ENCODE results near the gene CCDC178.

Gene CCDC178

DNA sequence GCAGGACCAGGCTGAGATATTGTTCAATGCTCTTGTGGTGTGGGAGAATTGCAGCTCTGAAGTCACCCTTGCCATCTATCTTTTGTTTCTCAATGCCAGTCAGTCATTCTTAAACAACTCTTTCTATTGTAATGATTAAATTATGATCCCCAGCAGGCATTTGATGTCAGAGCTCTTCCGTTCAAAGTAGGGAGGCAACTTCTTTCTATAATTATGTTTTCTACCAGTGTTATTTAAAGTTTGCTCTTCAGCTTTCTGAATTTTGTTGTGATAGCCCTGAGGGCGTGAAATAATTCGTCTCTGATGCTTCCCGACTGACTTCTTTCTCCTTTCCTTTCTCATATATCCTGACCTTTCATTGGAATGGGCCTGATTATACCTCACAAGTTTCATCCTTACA is 506.3 kb downstream of the CCDC178 start:
- 92% methylated on average over 4 of the region's 4 CpGs for WGBS (ENCODE audit: insufficient coverage)
- no peaks in the 10 kb centered on the region for H3K36me3 ChIP-seq (ENCODE audit: control insufficient read depth in 4 of 4, insufficient read depth in 4 of 4, low read length in 3 of 4)
- POLR2A ChIA-PET, result no interaction called here
- CTCF ChIA-PET, result no interaction called here
- no peak for DNase-seq
- H3K4me1 ChIP-seq (ENCODE audit: control extremely low read depth in 1 of 4, control insufficient read depth in 4 of 4, insufficient read depth in 4 of 4, low read length in 3 of 4), result no peaks in the 10 kb centered on the region
- no peaks in the 10 kb centered on the region for H3K9me3 ChIP-seq (ENCODE audit: control extremely low read depth in 1 of 5, control insufficient read depth in 4 of 5, insufficient read depth in 2 of 5, low read depth in 1 of 5, low read length in 4 of 5)
- H3K27ac ChIP-seq (ENCODE audit: insufficient read depth in 1 of 2, low read depth in 1 of 2, low read length in 2 of 2, poor library complexity in 1 of 2, severe bottlenecking in 2 of 2), result no peak overlapping the region
- no peak overlapping the region for H3K4me3 ChIP-seq (ENCODE audit: control insufficient read depth in 1 of 7, extremely low read depth in 1 of 7, insufficient read depth in 4 of 7, low read depth in 2 of 7, low read length in 6 of 7)
- peaks cover 3 to 24% (median 10%) of the 10 kb centered on the region in 5 experiments for H3K27me3 ChIP-seq (replicated peaks in 2 of 5; ENCODE audit: control insufficient read depth in 4 of 5, insufficient read depth in 5 of 5, low read length in 4 of 5)

- Histone ChIP-seq H3K27me3 (replicated peaks in 2 of 5; ENCODE audit: control insufficient read depth in 4 of 5, insufficient read depth in 5 of 5, low read length in 4 of 5) (peaks cover 3 to 38% (median 13%) of the 10 kb centered on the region in 5 experiments), H3K9me3 (ENCODE audit: control extremely low read depth in 1 of 5, control insufficient read depth in 4 of 5, insufficient read depth in 2 of 5, low read depth in 1 of 5, low read length in 4 of 5) (no peaks in the 10 kb centered on the region), H3K36me3 (ENCODE audit: control insufficient read depth in 4 of 4, insufficient read depth in 4 of 4, low read length in 3 of 4) (no peaks in the 10 kb centered on the region), H3K27ac (ENCODE audit: insufficient read depth in 1 of 2, low read depth in 1 of 2, low read length in 2 of 2, poor library complexity in 1 of 2, severe bottlenecking in 2 of 2) (no peak overlapping the region), H3K4me1 (ENCODE audit: control extremely low read depth in 1 of 4, control insufficient read depth in 4 of 4, insufficient read depth in 4 of 4, low read length in 3 of 4) (no peaks in the 10 kb centered on the region), H3K4me3 (ENCODE audit: control insufficient read depth in 1 of 7, extremely low read depth in 1 of 7, insufficient read depth in 4 of 7, low read depth in 2 of 7, low read length in 6 of 7) (no peak overlapping the region)
- WGBS (ENCODE audit: insufficient coverage), result 0% methylated on average over 1 of the region's 6 CpGs
- CTCF ChIA-PET, result interaction anchor here (1.0 kb wide), 1 partner anchor 20 kb away, joined by 3 read pairs; no protein-coding TSS in a partner anchor
- POLR2A ChIA-PET, result no interaction called here
- peak; percentile 36 to 63 (median 61) for DNase-seq
Observed at GRCh38 chr18:32930695-32931301, 509.7 kb downstream of the CCDC178 start.

GRCh38 chr18:32929213-32929612 is 511.3 kb downstream of the CCDC178 start:
- ChIA-PET CTCF (no interaction called here), POLR2A (no interaction called here)
- Histone ChIP-seq H3K27me3 (replicated peaks in 2 of 5; ENCODE audit: control insufficient read depth in 4 of 5, insufficient read depth in 5 of 5, low read length in 4 of 5) (peaks cover 0 to 49% (median 15%) of the 10 kb centered on the region in 5 experiments), H3K9me3 (ENCODE audit: control extremely low read depth in 1 of 5, control insufficient read depth in 4 of 5, insufficient read depth in 2 of 5, low read depth in 1 of 5, low read length in 4 of 5) (no peaks in the 10 kb centered on the region), H3K27ac (ENCODE audit: insufficient read depth in 1 of 2, low read depth in 1 of 2, low read length in 2 of 2, poor library complexity in 1 of 2, severe bottlenecking in 2 of 2) (no peak overlapping the region), H3K4me3 (ENCODE audit: control insufficient read depth in 1 of 7, extremely low read depth in 1 of 7, insufficient read depth in 4 of 7, low read depth in 2 of 7, low read length in 6 of 7) (no peak overlapping the region), H3K36me3 (ENCODE audit: control insufficient read depth in 4 of 4, insufficient read depth in 4 of 4, low read length in 3 of 4) (no peaks in the 10 kb centered on the region), H3K4me1 (ENCODE audit: control extremely low read depth in 1 of 4, control insufficient read depth in 4 of 4, insufficient read depth in 4 of 4, low read length in 3 of 4) (no peaks in the 10 kb centered on the region)
- no peak for DNase-seq
- WGBS (ENCODE audit: insufficient coverage), result 83% methylated on average over 4 of the region's 6 CpGs

DNA sequence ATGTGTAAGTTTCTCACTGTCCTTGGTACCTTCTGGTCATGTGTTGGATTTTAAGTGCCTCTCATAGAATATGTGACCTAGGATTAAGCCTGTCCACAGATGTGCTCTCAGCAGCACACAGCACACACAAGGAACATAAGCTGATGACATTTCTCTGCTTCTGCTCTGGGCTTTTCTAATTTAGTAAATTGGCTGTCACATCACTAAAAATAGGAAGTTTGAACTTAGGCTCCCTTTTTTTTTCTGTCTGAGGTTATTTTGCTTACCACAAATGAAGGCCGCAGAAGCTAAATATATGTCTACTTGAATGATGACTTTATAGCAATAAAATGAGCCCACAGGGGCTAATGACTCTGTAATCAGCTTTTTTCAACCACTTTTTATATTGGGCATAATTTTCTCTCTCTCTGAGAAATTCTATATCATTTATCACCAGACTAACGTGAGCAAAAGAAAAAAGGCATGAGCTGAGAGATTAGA is 517.5 kb downstream of the CCDC178 start:
- ChIA-PET CTCF (interaction anchor here (1.1 kb wide), 1 partner anchor 12 kb away, joined by 3 read pairs; no protein-coding TSS in a partner anchor), POLR2A (no interaction called here)
- DNase-seq, result peak; percentile 64 to 91 (median 91)
- Histone ChIP-seq H3K9me3 (ENCODE audit: control extremely low read depth in 1 of 5, control insufficient read depth in 4 of 5, insufficient read depth in 2 of 5, low read depth in 1 of 5, low read length in 4 of 5) (no peaks in the 10 kb centered on the region), H3K4me3 (ENCODE audit: control insufficient read depth in 1 of 7, extremely low read depth in 1 of 7, insufficient read depth in 4 of 7, low read depth in 2 of 7, low read length in 6 of 7) (no peak overlapping the region), H3K27ac (ENCODE audit: insufficient read depth in 1 of 2, low read depth in 1 of 2, low read length in 2 of 2, poor library complexity in 1 of 2, severe bottlenecking in 2 of 2) (no peak overlapping the region), H3K36me3 (ENCODE audit: control insufficient read depth in 4 of 4, insufficient read depth in 4 of 4, low read length in 3 of 4) (no peaks in the 10 kb centered on the region), H3K27me3 (replicated peaks in 2 of 5; ENCODE audit: control insufficient read depth in 4 of 5, insufficient read depth in 5 of 5, low read length in 4 of 5) (peaks cover 2 to 58% (median 9%) of the 10 kb centered on the region in 5 experiments), H3K4me1 (ENCODE audit: control extremely low read depth in 1 of 4, control insufficient read depth in 4 of 4, insufficient read depth in 4 of 4, low read length in 3 of 4) (peaks cover 9 to 12% (median 10%) of the 10 kb centered on the region in 4 experiments)
- no CpG with 5 or more reads among the region's 2 CpGs for WGBS (ENCODE audit: insufficient coverage)

GRCh38 chr18:32920796-32921787 is 519.4 kb downstream of the CCDC178 start:
- peaks cover 9 to 12% (median 10%) of the 10 kb centered on the region in 4 experiments for H3K4me1 ChIP-seq (ENCODE audit: control extremely low read depth in 1 of 4, control insufficient read depth in 4 of 4, insufficient read depth in 4 of 4, low read length in 3 of 4)
- no peaks in the 10 kb centered on the region for H3K36me3 ChIP-seq (ENCODE audit: control insufficient read depth in 4 of 4, insufficient read depth in 4 of 4, low read length in 3 of 4)
- ChIA-PET CTCF (no interaction called here), POLR2A (no interaction called here)
- DNase-seq, result peak; percentile 15 to 68 (median 60)
- 83% methylated on average over 3 of the region's 8 CpGs for WGBS (ENCODE audit: insufficient coverage)
- H3K4me3 ChIP-seq (ENCODE audit: control insufficient read depth in 1 of 7, extremely low read depth in 1 of 7, insufficient read depth in 4 of 7, low read depth in 2 of 7, low read length in 6 of 7), result no peak overlapping the region
- no peaks in the 10 kb centered on the region for H3K9me3 ChIP-seq (ENCODE audit: control extremely low read depth in 1 of 5, control insufficient read depth in 4 of 5, insufficient read depth in 2 of 5, low read depth in 1 of 5, low read length in 4 of 5)
- peaks cover 2 to 65% (median 13%) of the 10 kb centered on the region in 5 experiments for H3K27me3 ChIP-seq (replicated peaks in 2 of 5; ENCODE audit: control insufficient read depth in 4 of 5, insufficient read depth in 5 of 5, low read length in 4 of 5)
- no peak overlapping the region for H3K27ac ChIP-seq (ENCODE audit: insufficient read depth in 1 of 2, low read depth in 1 of 2, low read length in 2 of 2, poor library complexity in 1 of 2, severe bottlenecking in 2 of 2)

DNA sequence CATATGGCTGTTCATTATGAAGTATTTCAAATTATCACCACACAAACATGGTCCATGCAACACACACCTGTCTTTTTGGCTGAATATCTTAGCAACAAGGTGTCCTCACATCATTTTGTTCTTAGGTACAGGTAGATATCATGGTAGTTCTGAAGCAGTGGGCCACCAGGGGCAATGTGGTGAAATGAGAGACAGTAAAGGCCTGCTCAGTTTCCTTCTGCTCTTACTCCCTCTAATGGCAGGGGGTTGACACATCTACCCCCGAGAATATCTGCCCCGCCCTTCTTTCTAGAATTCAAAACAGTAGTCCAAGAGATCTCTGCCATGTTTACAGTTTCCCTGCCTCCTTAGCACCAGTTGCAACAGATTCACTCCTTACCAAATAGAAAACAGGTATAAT is 520.7 kb downstream of the CCDC178 start:
- Histone ChIP-seq H3K27me3 (replicated peaks in 2 of 5; ENCODE audit: control insufficient read depth in 4 of 5, insufficient read depth in 5 of 5, low read length in 4 of 5) (peaks cover 0 to 64% (median 11%) of the 10 kb centered on the region in 5 experiments), H3K36me3 (ENCODE audit: control insufficient read depth in 4 of 4, insufficient read depth in 4 of 4, low read length in 3 of 4) (no peaks in the 10 kb centered on the region), H3K27ac (ENCODE audit: insufficient read depth in 1 of 2, low read depth in 1 of 2, low read length in 2 of 2, poor library complexity in 1 of 2, severe bottlenecking in 2 of 2) (no peak overlapping the region), H3K4me3 (ENCODE audit: control insufficient read depth in 1 of 7, extremely low read depth in 1 of 7, insufficient read depth in 4 of 7, low read depth in 2 of 7, low read length in 6 of 7) (no peak overlapping the region), H3K4me1 (ENCODE audit: control extremely low read depth in 1 of 4, control insufficient read depth in 4 of 4, insufficient read depth in 4 of 4, low read length in 3 of 4) (peaks cover 9 to 12% (median 10%) of the 10 kb centered on the region in 4 experiments), H3K9me3 (ENCODE audit: control extremely low read depth in 1 of 5, control insufficient read depth in 4 of 5, insufficient read depth in 2 of 5, low read depth in 1 of 5, low read length in 4 of 5) (no peaks in the 10 kb centered on the region)
- ChIA-PET POLR2A (no interaction called here), CTCF (interaction anchor here (0.6 kb wide), 1 partner anchor 43 kb away, joined by 3 read pairs; no protein-coding TSS in a partner anchor)
- 0% methylated on average over 2 of the region's 2 CpGs for WGBS (ENCODE audit: insufficient coverage)
- DNase-seq, result peak; percentile 74 to 82 (median 79)

All from common myeloid progenitor, CD34-positive (primary cell).